GM18519 (cell line): ENCODE data around the gene EIF4A3.

ENCODE experiments used
- ATAC-seq: cut with Tn5 transposase; IDR thresholded peaks from one replicate; pipeline ENCODE4 v1.9.1; 2021; ENCODE audit warnings: mild to moderate bottlenecking, moderate library complexity; ENCODE audit not compliant: unreplicated experiment, low FRiP score

EIF4A3 gene

GRCh38 chr17:80116276-80116920, 30.5 kb downstream of the EIF4A3 start:
- ATAC-seq, result no peak

GRCh38 chr17:80115159-80115558, 31.8 kb downstream of the EIF4A3 start:
- ATAC-seq, result no peak

GRCh38 chr17:80114758-80115157, 32.2 kb downstream of the EIF4A3 start:
- ATAC-seq, result no peak

GRCh38 chr17:80113033-80113484, 33.9 kb downstream of the EIF4A3 start:
- ATAC-seq, result no peak

- no peak for ATAC-seq
Observed at GRCh38 chr17:80112471-80113032, 34.4 kb downstream of the EIF4A3 start.

GRCh38 chr17:80111702-80112470, 35.0 kb downstream of the EIF4A3 start:
- ATAC-seq, result no peak

GRCh38 chr17:80110927-80111701, 35.8 kb downstream of the EIF4A3 start:
- ATAC-seq, result no peak

GRCh38 chr17:80110447-80110812, 36.5 kb downstream of the EIF4A3 start:
- no peak for ATAC-seq

GRCh38 chr17:80109713-80110446, 37.0 kb downstream of the EIF4A3 start:
- no peak for ATAC-seq

GRCh38 chr17:80109066-80109660, 37.8 kb downstream of the EIF4A3 start:
- no peak for ATAC-seq

GRCh38 chr17:80108036-80108971, 38.6 kb downstream of the EIF4A3 start:
- no peak for ATAC-seq

GRCh38 chr17:80107231-80108021, 39.5 kb downstream of the EIF4A3 start:
- ATAC-seq, result no peak

GRCh38 chr17:80106751-80107150, 40.2 kb downstream of the EIF4A3 start:
- ATAC-seq, result no peak

GRCh38 chr17:80106176-80106575, 40.8 kb downstream of the EIF4A3 start:
- no peak for ATAC-seq

- ATAC-seq, result no peak
Observed at GRCh38 chr17:80105762-80106161, 41.2 kb downstream of the EIF4A3 start.

GRCh38 chr17:80104956-80105375, 42.0 kb downstream of the EIF4A3 start:
- ATAC-seq, result no peak

- no peak for ATAC-seq
Observed at GRCh38 chr17:80104321-80104955, 42.5 kb downstream of the EIF4A3 start.
